Lower lobe of right lung (tissue), 2 donors: ENCODE measurements around the gene ABAT. TPM values are rescaled to one million over a fixed set of nuclear protein-coding genes. Genes with fewer than 3 reads are reported as not detected.
A peak's percentile ranks its signal among the peaks of the same experiment; 100 is the strongest.
"Not testable (repeated sequence)": the region's sequence is repeated elsewhere in the genome, so short reads cannot be mapped to it uniquely, and the experiment has no call there.

Source experiments
- ATAC-seq, 2 donors: fragments of 200-7000 bp; cut with Tn5 transposase; one replicate each; pipeline ENCODE4 v1.9.1; 2020 to 2022; ENCODE audit warnings: mild to moderate bottlenecking in 2 of 2, moderate library complexity in 2 of 2
- DNase-seq: peaks from one replicate; pipeline ENCODE4 v3.0.0-alpha.2; 2020
- H3K27ac ChIP-seq: fragments of 200-600 bp; one replicate; pipeline ENCODE4 v1.8.0; 2022
- H3K27me3 ChIP-seq: fragments of 200-600 bp; one replicate; pipeline ENCODE4 v1.8.0; 2022; ENCODE audit warnings: low read depth
- H3K36me3 ChIP-seq: fragments of 200-600 bp; one replicate; pipeline ENCODE4 v1.8.0; 2022; ENCODE audit warnings: mild to moderate bottlenecking
- H3K4me1 ChIP-seq: fragments of 200-600 bp; one replicate; pipeline ENCODE4 v1.8.0; 2022
- H3K4me3 ChIP-seq: fragments of 200-600 bp; one replicate; pipeline ENCODE4 v1.8.0; 2022; ENCODE audit warnings: mild to moderate bottlenecking
- H3K9me3 ChIP-seq: fragments of 200-600 bp; one replicate; pipeline ENCODE4 v1.8.0; 2022
- intact Hi-C: fragments of 100-400 bp; cut with DNase I; formaldehyde crosslinking; loops from one replicate; pipeline ENCODE4 v1.11.0; 2022
- total RNA-seq: library from RNA; stranded (reverse); fragmentation: NEBNext Ultra II Directional; extraction: Animal tissue kit (Norgen Biotek cat#: 25700); gene quantifications from one replicate; pipeline ENCODE4 v1.2.1, GENCODE V29; 2021
- TF ChIP-seq, protein P1 (sequence below): fragments of 200-600 bp; IDR thresholded peaks from one replicate; pipeline ENCODE4 v1.8.0; 2022; ENCODE audit warnings: antibody characterized with exemption, mild to moderate bottlenecking
- donor health status: DM: no; HTN: yes; CAD: no; lungs with severe emphysema.

Gene ABAT
- total RNA-seq, 1 donor from 2014 or later = 12.9 TPM

DNA sequence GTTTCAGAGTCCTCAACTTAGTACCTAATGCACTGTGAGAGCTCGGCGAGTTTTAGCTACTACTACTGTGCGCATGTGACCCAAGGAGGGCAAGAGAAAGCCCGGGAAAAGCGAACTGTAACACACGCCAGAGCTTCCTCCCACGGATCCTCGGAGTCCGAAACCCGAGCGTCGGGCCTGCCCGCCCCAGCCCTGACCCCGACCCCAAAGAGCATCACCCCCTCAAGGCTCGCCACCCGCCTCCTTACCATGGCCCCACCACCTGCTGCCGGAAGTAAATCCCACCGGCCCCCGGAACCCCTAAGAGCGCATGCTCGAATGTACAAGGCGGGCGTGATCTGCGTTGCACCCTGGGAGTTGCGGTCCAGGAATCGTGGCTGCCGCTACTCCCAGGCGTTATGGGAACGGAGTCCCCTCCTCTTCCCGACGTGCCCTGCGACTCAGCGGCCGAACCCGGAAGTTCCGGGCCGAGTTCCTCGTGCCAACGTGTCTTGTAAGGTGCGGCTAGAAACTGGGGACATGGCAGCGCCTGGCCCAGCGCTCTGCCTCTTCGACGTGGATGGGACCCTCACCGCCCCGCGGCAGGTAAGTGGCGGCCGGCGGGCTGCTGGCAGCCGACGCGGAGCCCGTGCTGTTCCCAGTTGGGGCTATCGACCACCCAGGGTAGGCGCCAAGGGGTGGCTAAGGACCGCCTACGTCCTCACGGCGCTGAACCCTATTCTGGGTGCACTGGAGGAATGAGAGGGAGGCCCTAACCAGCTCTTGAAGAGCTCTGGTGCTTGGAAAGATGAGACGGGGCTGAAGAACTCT lies 123.2 kb downstream of the ABAT start, which contains the start of the genes PMM2 and TMEM186:
Gene PMM2, plus strand, starts transcription at position 476 of the 810 bp plus-strand sequence. Its CDS starts 44 bp downstream, at position 520.
Gene TMEM186, minus strand, starts transcription at position 276 of the 810 bp plus-strand sequence. Its CDS starts 25 bp downstream, at position 251.
- peak; percentile 99 for ATAC-seq
- Histone ChIP-seq H3K36me3 (peaks cover 37% of the 10 kb centered on the region), H3K9me3 (no peaks in the 10 kb centered on the region), H3K4me1 (peaks cover 43% of the 10 kb centered on the region), H3K27ac (peak within 1 kb of the TSS; percentile 87), H3K4me3 (peak within 1 kb of the TSS; percentile 88), H3K27me3 (no peaks in the 10 kb centered on the region)
- DNase-seq = peak; percentile 98
- intact Hi-C loops = no loop called here
- TF ChIP-seq, protein P1, sequence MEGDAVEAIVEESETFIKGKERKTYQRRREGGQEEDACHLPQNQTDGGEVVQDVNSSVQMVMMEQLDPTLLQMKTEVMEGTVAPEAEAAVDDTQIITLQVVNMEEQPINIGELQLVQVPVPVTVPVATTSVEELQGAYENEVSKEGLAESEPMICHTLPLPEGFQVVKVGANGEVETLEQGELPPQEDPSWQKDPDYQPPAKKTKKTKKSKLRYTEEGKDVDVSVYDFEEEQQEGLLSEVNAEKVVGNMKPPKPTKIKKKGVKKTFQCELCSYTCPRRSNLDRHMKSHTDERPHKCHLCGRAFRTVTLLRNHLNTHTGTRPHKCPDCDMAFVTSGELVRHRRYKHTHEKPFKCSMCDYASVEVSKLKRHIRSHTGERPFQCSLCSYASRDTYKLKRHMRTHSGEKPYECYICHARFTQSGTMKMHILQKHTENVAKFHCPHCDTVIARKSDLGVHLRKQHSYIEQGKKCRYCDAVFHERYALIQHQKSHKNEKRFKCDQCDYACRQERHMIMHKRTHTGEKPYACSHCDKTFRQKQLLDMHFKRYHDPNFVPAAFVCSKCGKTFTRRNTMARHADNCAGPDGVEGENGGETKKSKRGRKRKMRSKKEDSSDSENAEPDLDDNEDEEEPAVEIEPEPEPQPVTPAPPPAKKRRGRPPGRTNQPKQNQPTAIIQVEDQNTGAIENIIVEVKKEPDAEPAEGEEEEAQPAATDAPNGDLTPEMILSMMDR = no peak

DNA sequence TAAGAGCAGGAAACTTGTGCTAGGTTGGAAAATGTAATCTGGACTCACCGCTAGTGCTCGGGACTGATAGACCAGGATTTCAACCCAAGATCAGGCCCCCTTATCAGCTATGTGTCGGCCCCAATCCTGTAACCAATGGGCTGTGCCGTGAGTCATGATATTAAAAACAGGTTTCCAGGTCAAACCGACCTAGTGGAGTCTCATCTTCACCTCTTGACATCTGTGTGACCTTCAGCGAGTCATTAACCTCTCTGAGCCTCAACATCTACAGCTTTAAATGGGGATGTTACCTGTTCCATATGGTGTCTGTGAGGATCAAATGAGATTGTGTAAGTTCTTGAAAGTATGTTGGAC lies 123.7 kb downstream of the ABAT start:
- no peaks in the 10 kb centered on the region for H3K27me3 ChIP-seq
- H3K9me3 ChIP-seq = no peaks in the 10 kb centered on the region
- peaks cover 43% of the 10 kb centered on the region for H3K4me1 ChIP-seq
- H3K27ac ChIP-seq = peak overlapping the region; percentile 87
- peak; percentile 4 to 31 for ATAC-seq
- intact Hi-C loops = no loop called here
- TF ChIP-seq, protein P1 = no peak
- peak overlapping the region; percentile 88 for H3K4me3 ChIP-seq
- no peak for DNase-seq
- H3K36me3 ChIP-seq = peaks cover 43% of the 10 kb centered on the region

DNA sequence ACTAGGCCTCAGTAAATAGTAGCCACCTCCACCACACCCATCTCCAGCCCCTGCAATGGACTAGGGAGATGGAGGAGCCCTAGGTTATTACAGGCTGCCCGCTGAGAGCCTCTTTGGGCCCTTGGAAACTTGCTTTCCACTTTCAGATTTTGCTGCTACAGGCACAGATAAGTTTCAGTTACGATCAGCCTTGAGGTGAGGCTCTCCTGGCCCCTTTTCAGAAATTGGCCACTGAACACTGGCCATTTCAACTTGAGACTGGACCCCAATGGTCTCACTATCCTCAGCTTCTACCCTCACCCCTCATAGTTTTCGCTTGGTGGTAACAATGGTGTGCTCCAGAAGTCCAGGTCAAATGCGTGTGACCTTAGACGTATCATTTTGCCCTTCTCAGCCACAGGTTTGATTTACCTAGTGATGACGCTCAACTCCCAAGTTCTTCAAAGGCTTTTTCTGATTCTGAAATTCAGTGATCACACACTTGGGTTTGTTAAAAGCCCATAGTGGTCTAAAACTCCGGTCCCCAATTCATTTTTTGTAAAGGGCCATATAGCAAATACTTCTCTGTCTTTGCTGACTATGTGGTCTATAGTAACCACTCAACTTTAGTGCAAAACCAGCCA lies 124.2 kb downstream of the ABAT start:
- ATAC-seq = peak in 1 of 2 donors; percentile 4
- peaks cover 43% of the 10 kb centered on the region for H3K4me1 ChIP-seq
- peak overlapping the region; percentile 87 for H3K27ac ChIP-seq
- no peaks in the 10 kb centered on the region for H3K9me3 ChIP-seq
- DNase-seq = no peak
- H3K27me3 ChIP-seq = no peaks in the 10 kb centered on the region
- TF ChIP-seq, protein P1 = no peak
- intact Hi-C loops = no loop called here
- H3K36me3 ChIP-seq = peaks cover 48% of the 10 kb centered on the region
- H3K4me3 ChIP-seq = peak overlapping the region; percentile 88

GRCh38 chr16:8801701-8802100 lies 127.3 kb downstream of the ABAT start:
- DNase-seq (no peak), ATAC-seq (no peak)
- H3K27ac ChIP-seq = no peak overlapping the region
- H3K4me1 ChIP-seq = peaks cover 33% of the 10 kb centered on the region
- H3K9me3 ChIP-seq = no peaks in the 10 kb centered on the region
- TF ChIP-seq, protein P1 = no peak
- intact Hi-C loops = no loop called here
- H3K27me3 ChIP-seq = no peaks in the 10 kb centered on the region
- peaks cover 73% of the 10 kb centered on the region for H3K36me3 ChIP-seq
- no peak overlapping the region for H3K4me3 ChIP-seq

- ATAC-seq = not testable (repeated sequence)
- peaks cover 24% of the 10 kb centered on the region for H3K4me1 ChIP-seq
- H3K36me3 ChIP-seq = peaks cover 94% of the 10 kb centered on the region
These were observed 129.3 kb downstream of the ABAT start for GRCh38 chr16:8803733-8804132.

GRCh38 chr16:8804313-8804712 lies 129.9 kb downstream of the ABAT start:
- Histone ChIP-seq H3K27ac (no peak overlapping the region), H3K4me3 (no peak overlapping the region), H3K4me1 (peaks cover 18% of the 10 kb centered on the region), H3K9me3 (no peaks in the 10 kb centered on the region), H3K27me3 (no peaks in the 10 kb centered on the region), H3K36me3 (peaks cover 100% of the 10 kb centered on the region)
- DNase-seq (no peak), ATAC-seq (no peak)
- intact Hi-C loops = no loop called here
- TF ChIP-seq, protein P1 = no peak

More at GRCh38 chr16:8803733-8804132, 129.3 kb downstream of the ABAT start:
- H3K27me3 ChIP-seq, intact Hi-C loops, H3K9me3 ChIP-seq, H3K4me3 ChIP-seq, DNase-seq, H3K27ac ChIP-seq: not testable (repeated sequence)
